HG03457 (cell line): Measurements from ENCODE around the gene SQSTM1.

Experiments used
- ATAC-seq: cut with Tn5 transposase; IDR thresholded peaks from one replicate; pipeline ENCODE4 v1.9.1; 2021; ENCODE audit warnings: moderate number of reproducible peaks; ENCODE audit not compliant: unreplicated experiment

The SQSTM1 gene

GRCh38 chr5:179872055-179872827 is 51.5 kb downstream of the SQSTM1 start:
- no peak for ATAC-seq

GRCh38 chr5:179872828-179873575 is 52.3 kb downstream of the SQSTM1 start:
- no peak for ATAC-seq

GRCh38 chr5:179873588-179874110 is 52.9 kb downstream of the SQSTM1 start:
- ATAC-seq, result no peak

GRCh38 chr5:179874136-179874535 is 53.4 kb downstream of the SQSTM1 start:
- ATAC-seq, result no peak

GRCh38 chr5:179874536-179875292 is 54.0 kb downstream of the SQSTM1 start:
- ATAC-seq, result no peak

GRCh38 chr5:179875741-179876609 is 55.3 kb downstream of the SQSTM1 start:
- no peak for ATAC-seq

- ATAC-seq, result no peak
These were observed 55.9 kb downstream of the SQSTM1 start for GRCh38 chr5:179876610-179876952.

GRCh38 chr5:179878222-179879002 is 57.7 kb downstream of the SQSTM1 start:
- no peak for ATAC-seq

GRCh38 chr5:179879003-179879689 is 58.4 kb downstream of the SQSTM1 start:
- no peak for ATAC-seq

- ATAC-seq, result no peak
These were observed 58.9 kb downstream of the SQSTM1 start for GRCh38 chr5:179879690-179880010.

GRCh38 chr5:179880066-179880650 is 59.5 kb downstream of the SQSTM1 start:
- ATAC-seq, result no peak

- no peak for ATAC-seq
These were observed 60.3 kb downstream of the SQSTM1 start for GRCh38 chr5:179880848-179881590.

GRCh38 chr5:179882338-179882737 is 61.6 kb downstream of the SQSTM1 start:
- ATAC-seq, result no peak

- no peak for ATAC-seq
These were observed 62.5 kb downstream of the SQSTM1 start for GRCh38 chr5:179883163-179883562.

- no peak for ATAC-seq
These were observed 64.9 kb downstream of the SQSTM1 start for GRCh38 chr5:179885491-179886090.

- ATAC-seq, result no peak
These were observed 65.6 kb downstream of the SQSTM1 start for GRCh38 chr5:179886190-179886911.

- ATAC-seq, result no peak
These were observed 66.4 kb downstream of the SQSTM1 start for GRCh38 chr5:179887095-179887494.
